GM21528 (cell line): Measurements from ENCODE around the gene TMED1.

Source experiments
- ATAC-seq: cut with Tn5 transposase; IDR thresholded peaks from one replicate; pipeline ENCODE4 v1.9.1; 2021; ENCODE audit warnings: mild to moderate bottlenecking, moderate library complexity; ENCODE audit not compliant: unreplicated experiment, low FRiP score

Gene TMED1

GRCh38 chr19:10812902-10813404 lies 23.1 kb downstream of the TMED1 start:
- ATAC-seq: no peak

GRCh38 chr19:10812196-10812595 lies 23.8 kb downstream of the TMED1 start:
- no peak for ATAC-seq

GRCh38 chr19:10811391-10812111 lies 24.5 kb downstream of the TMED1 start:
- ATAC-seq: no peak

- ATAC-seq: no peak
Measured at GRCh38 chr19:10809651-10810285, 26.2 kb downstream of the TMED1 start.

- ATAC-seq: no peak
Measured at GRCh38 chr19:10808937-10809649, 26.9 kb downstream of the TMED1 start.

- ATAC-seq: no peak
Measured at GRCh38 chr19:10805758-10806247, 30.2 kb downstream of the TMED1 start.

GRCh38 chr19:10805065-10805757 lies 30.8 kb downstream of the TMED1 start:
- ATAC-seq: no peak

- ATAC-seq: no peak
Measured at GRCh38 chr19:10803252-10803651, 32.8 kb downstream of the TMED1 start.

GRCh38 chr19:10802479-10802878 lies 33.5 kb downstream of the TMED1 start:
- ATAC-seq: no peak

GRCh38 chr19:10800488-10800887 lies 35.5 kb downstream of the TMED1 start:
- ATAC-seq: no peak

GRCh38 chr19:10797541-10798256 lies 38.3 kb downstream of the TMED1 start:
- ATAC-seq: no peak

- ATAC-seq: no peak
Measured at GRCh38 chr19:10797078-10797477, 38.9 kb downstream of the TMED1 start.

GRCh38 chr19:10796653-10797052 lies 39.4 kb downstream of the TMED1 start:
- no peak for ATAC-seq

- ATAC-seq: no peak
Measured at GRCh38 chr19:10789866-10790265, 46.1 kb downstream of the TMED1 start.

GRCh38 chr19:10788146-10788545 lies 47.9 kb downstream of the TMED1 start:
- no peak for ATAC-seq

GRCh38 chr19:10784257-10784656 lies 51.8 kb downstream of the TMED1 start:
- no peak for ATAC-seq

- ATAC-seq: no peak
Measured at GRCh38 chr19:10782795-10783194, 53.2 kb downstream of the TMED1 start.
